Epithelial cell of proximal tubule (primary cell): ENCODE results near the gene ASB6. TPM values are rescaled to one million over a fixed set of nuclear protein-coding genes. Genes with fewer than 3 reads are reported as not detected.
A peak's percentile ranks its signal among the peaks of the same experiment; 100 is the strongest.

Experiments
- DNase-seq: peaks from one replicate; pipeline ENCODE4 v3.0.0-alpha.2; 2011; ENCODE audit warnings: low read depth
- H3K4me3 ChIP-seq: 2 replicates; pipeline ENCODE4 v1.5.1; 2011; ENCODE audit warnings: low read depth, mild to moderate bottlenecking, low read length
- total RNA-seq: library from RNA; depleted of rRNA; stranded (reverse); fragments of >200 nt; gene quantifications from 2 replicates; pipeline ENCODE4 v1.2.3, GENCODE V29; 2015
- TF ChIP-seq, protein P1 (sequence below): conservative IDR thresholded peaks from 2 replicates; pipeline ENCODE4 v1.5.1; 2012; ENCODE audit warnings: low read depth, mild to moderate bottlenecking, low read length

The ASB6 gene
- total RNA-seq, 1 donor from 2014 or later = 22.3 TPM

- TF ChIP-seq, protein P1, sequence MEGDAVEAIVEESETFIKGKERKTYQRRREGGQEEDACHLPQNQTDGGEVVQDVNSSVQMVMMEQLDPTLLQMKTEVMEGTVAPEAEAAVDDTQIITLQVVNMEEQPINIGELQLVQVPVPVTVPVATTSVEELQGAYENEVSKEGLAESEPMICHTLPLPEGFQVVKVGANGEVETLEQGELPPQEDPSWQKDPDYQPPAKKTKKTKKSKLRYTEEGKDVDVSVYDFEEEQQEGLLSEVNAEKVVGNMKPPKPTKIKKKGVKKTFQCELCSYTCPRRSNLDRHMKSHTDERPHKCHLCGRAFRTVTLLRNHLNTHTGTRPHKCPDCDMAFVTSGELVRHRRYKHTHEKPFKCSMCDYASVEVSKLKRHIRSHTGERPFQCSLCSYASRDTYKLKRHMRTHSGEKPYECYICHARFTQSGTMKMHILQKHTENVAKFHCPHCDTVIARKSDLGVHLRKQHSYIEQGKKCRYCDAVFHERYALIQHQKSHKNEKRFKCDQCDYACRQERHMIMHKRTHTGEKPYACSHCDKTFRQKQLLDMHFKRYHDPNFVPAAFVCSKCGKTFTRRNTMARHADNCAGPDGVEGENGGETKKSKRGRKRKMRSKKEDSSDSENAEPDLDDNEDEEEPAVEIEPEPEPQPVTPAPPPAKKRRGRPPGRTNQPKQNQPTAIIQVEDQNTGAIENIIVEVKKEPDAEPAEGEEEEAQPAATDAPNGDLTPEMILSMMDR = no peak
- DNase-seq = no peak
These were observed 18.6 kb downstream of the ASB6 start for GRCh38 chr9:129623331-129623730.

DNA sequence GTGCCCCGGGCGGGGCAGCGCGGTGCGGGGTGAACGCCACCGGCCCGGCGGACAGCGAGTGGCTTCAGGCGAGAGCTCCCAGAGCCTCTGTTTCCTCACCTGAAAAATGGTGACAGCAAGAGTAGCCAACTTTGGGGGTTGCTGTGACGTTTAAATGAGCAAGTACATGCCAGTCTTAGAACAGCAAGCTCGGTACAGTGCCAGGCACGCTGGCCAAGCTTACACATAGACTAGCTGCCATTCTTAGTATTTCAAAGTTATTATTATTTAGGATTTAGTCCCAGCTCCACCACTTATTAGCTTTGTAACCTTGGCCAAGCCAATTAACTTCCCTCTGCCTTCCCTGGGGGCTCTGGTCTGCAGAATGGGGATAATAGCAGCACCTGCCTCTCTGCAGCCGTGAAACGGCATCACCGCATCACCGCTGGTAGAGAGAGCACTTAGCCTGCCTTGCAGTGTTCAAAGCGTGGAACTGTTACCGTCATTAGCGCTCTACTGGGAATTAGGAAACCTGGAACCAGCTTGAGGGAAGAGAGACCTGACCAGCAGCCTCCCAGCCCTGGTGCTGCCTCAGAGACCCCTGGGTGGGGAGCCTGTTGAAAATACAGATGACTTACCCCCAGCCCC lies 21.2 kb downstream of the ASB6 start, which contains the start of gene C9orf50:
Gene C9orf50, minus strand, starts transcription at position 433 of the 627 bp plus-strand sequence. CDS start 527 bp downstream, outside the sequence.
- no peak for DNase-seq
- TF ChIP-seq, protein P1 = no peak

More at GRCh38 chr9:129623331-129623730, 18.6 kb downstream of the ASB6 start:
- no peak overlapping the region for H3K4me3 ChIP-seq

GRCh38 chr9:129619787-129620668 lies 21.9 kb downstream of the ASB6 start:
- H3K4me3 ChIP-seq = peak overlapping the region; percentile 59
- DNase-seq = no peak
- TF ChIP-seq, protein P1 = peak; percentile 11

More for the DNA sequence above, 21.2 kb downstream of the ASB6 start, which contains the start of gene C9orf50:
- peak within 1 kb of the TSS; percentile 59 for H3K4me3 ChIP-seq

- no peak overlapping the region for H3K4me3 ChIP-seq
- TF ChIP-seq, protein P1 = peak; percentile 80
- DNase-seq = no peak
These were observed 24.8 kb downstream of the ASB6 start for GRCh38 chr9:129617167-129617566.

DNA sequence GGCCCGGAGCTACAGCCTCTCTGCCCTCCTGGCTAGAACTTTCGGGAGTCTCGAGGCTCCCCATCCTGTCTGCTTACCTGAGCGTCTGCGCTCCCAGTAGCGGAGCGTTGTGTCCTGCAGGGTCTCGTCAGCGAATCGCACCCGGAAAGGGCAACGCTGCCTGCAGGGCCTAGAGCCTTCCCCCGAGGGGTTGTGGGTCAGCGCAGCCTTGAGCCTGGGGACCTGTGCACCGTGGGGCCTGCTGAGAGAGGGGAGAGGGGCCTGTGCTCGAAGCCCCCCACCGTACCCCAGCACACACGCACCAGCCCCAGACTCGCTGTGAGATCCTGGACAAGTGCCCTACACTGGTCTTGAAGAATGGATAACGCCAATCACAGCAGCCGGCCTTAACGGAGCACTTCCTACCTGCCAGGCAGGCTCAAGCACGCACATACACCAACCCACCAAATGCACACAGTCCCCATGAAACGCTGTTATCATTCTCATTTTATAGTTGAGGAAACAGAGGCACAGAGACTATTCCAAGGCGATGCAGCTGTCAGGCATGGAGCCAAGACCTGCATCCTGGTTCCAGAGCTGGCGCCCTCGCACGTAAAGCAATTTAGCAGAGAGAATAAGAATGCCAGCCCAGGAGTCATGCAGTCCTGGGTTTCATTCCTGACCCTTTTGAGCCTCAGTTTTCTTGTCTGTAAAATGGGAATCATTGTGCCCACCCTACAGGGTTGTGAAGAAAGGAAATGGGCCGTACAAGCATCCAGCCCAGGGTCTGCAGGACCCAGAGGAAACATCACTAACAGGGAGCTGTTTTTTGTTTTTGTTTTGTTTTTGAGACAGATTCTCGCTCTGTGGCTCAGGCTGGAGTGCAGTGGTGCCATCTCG lies 26.3 kb downstream of the ASB6 start:
- H3K4me3 ChIP-seq = no peak overlapping the region
- TF ChIP-seq, protein P1 = no peak
- no peak for DNase-seq

DNA sequence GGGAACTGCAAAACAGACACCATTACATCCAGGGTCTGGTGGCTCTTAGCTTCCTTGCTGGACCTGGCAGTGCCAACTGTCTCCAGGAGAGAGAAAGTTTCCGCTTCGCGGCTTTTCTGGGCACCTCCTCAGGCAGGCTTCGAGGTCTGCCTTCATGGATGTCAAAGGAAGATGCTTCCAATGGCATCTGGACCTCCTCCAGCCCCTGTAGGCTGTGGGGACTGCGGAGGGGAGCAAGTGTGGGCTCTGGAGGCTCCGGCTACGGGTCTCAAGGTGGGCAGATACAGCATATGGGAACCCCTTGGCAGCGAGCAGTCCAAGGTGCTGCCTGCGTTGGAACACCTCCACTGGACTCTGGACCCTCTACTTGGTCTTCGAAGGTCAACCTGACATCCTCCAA lies 27.0 kb downstream of the ASB6 start:
- no peak for DNase-seq
- TF ChIP-seq, protein P1 = no peak
- no peak overlapping the region for H3K4me3 ChIP-seq
